ENCODE results near the gene CD79A.

DNA sequence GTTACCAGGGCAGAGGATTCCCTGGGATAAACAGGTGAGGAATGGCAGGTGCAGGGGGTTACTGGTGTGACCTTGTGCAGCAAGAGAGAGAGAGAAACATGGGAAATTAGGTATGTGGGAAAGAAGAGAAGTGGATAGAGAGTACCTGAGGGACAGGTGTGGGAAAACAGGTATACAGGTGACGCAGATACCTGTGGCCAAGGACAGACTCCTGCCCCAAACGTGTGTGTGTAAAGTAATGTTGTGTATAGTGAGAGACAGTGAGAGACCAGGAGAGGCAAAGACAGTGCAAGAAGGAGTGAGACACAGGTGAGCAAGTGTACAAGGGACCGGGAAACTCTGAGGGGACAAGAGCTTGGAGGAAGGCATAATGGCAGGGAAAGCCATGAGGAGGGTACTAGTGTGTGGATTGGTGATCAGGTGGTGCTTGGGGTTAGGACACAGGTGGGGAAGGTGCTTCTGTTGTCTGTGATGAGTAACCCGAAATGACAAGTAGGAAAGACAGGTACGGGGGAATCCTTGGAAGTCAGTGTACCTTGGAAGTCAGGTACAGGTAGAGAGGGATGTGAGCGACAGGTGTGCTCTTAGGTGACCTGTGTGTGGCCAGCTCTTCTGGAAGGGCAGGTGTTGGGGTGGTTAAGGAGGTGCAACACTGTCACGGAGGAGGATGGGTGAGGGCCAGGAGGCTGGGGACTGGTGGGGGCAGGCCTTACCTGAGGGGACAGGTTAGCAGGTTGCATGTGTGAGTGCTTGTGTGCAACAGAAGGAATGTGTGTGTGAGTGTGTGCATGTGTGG, 48.3 kb downstream of the CD79A start:
- TF ChIP-seq POLR2AphosphoS5 (IDR thresholded peaks at IDR 0.05; ENCODE audit: borderline replicate concordance, low read depth, low read length) (no peak), EZH2 (IDR thresholded peaks at IDR 0.05) (no peak)
